Embryonic facial prominence (tissue), 1 donor: Measurements from ENCODE around the gene SETD1B.
A peak's percentile ranks its signal among the peaks of the same experiment; 100 is the strongest.
"Not testable (repeated sequence)": the region's sequence is repeated elsewhere in the genome, so short reads cannot be mapped to it uniquely, and the experiment has no call there.

Experiments
- DNase-seq: peaks from one replicate; pipeline ENCODE4 v3.0.0-alpha.2; 2016; ENCODE audit errors: extremely low spot score

Gene SETD1B

GRCh38 chr12:121780429-121780828 lies 23.4 kb upstream of the SETD1B start:
- DNase-seq, result no peak

GRCh38 chr12:121781484-121781997 lies 22.3 kb upstream of the SETD1B start:
- peak; percentile 5 for DNase-seq

- DNase-seq, result no peak
Measured at GRCh38 chr12:121781998-121782979, 21.5 kb upstream of the SETD1B start.

GRCh38 chr12:121783766-121784165 lies 20.0 kb upstream of the SETD1B start:
- no peak for DNase-seq

GRCh38 chr12:121784460-121784859 lies 19.3 kb upstream of the SETD1B start:
- no peak for DNase-seq

GRCh38 chr12:121786440-121786825 lies 17.4 kb upstream of the SETD1B start:
- no peak for DNase-seq

GRCh38 chr12:121787063-121788025 lies 16.5 kb upstream of the SETD1B start:
- DNase-seq, result no peak

- DNase-seq, result no peak
Measured at GRCh38 chr12:121788176-121788818, 15.5 kb upstream of the SETD1B start.

- no peak for DNase-seq
Measured at GRCh38 chr12:121789233-121789781, 14.5 kb upstream of the SETD1B start.

- DNase-seq, result no peak
Measured at GRCh38 chr12:121789800-121790728, 13.7 kb upstream of the SETD1B start.

- DNase-seq, result not testable (repeated sequence)
Measured at GRCh38 chr12:121790785-121791184, 13.0 kb upstream of the SETD1B start.

GRCh38 chr12:121791671-121792551 lies 11.9 kb upstream of the SETD1B start:
- no peak for DNase-seq

- no peak for DNase-seq
Measured at GRCh38 chr12:121792607-121793439, 11.0 kb upstream of the SETD1B start.

GRCh38 chr12:121793440-121793837 lies 10.4 kb upstream of the SETD1B start, which contains the start of gene RHOF:
TSS of gene RHOF (minus strand) at chr12:121793688. CDS start at chr12:121793633, 55 bp downstream.
- DNase-seq, result no peak

- no peak for DNase-seq
Measured at GRCh38 chr12:121793838-121794533, 9.8 kb upstream of the SETD1B start.

GRCh38 chr12:121794534-121795033 lies 9.2 kb upstream of the SETD1B start:
- no peak for DNase-seq
